SK-N-SH (cell line): ENCODE measurements around the gene NPEPL1. TPM values are rescaled to one million over a fixed set of nuclear protein-coding genes. Genes with fewer than 3 reads are reported as not detected.

Source experiments
- CTCF ChIA-PET: fragments of 300-600, 350-600 bp; formaldehyde crosslinking; extraction: SDS; loops from one replicate; lab custom pipeline; 2021; lab: Yijun Ruan, JAX
- POLR2A ChIA-PET: fragments of 350-600 bp; sonication (Branson Sonifier 250); formaldehyde crosslinking; extraction: SDS; loops from one replicate; lab custom pipeline; 2020; ENCODE audit warnings: antibody characterized with exemption, inconsistent platforms; lab: Yijun Ruan, JAX
- DNase-seq: peaks from one replicate; pipeline ENCODE4 v3.0.0; 2012
- H2AFZ ChIP-seq: fragments of 200-600 bp; sonication (generic); 2 replicates; pipeline ENCODE4 v1.8.1; 2016; ENCODE audit warnings: antibody characterized with exemption, mild to moderate bottlenecking, low read depth
- H3F3A ChIP-seq: fragments of 200-600 bp; sonication (generic); replicated peaks from 2 replicates; pipeline ENCODE3; 2016; ENCODE audit warnings: antibody characterized with exemption, mild to moderate bottlenecking; ENCODE audit not compliant: insufficient read depth
- H3K27ac ChIP-seq, 2 experiments: fragments of 200-500 bp in 1 of 2; fragments of 200-600 bp in 1 of 2; sonication (Bioruptor generic) in 1 of 2; sonication (generic), shearing (Covaris generic) in 1 of 2; 2 replicates each; pipeline versions ENCODE4 v1.5.1 to v1.6.1; 2014 to 2016; ENCODE audit warnings: low read depth in 2 of 2, inconsistent platforms in 1 of 2, low read length in 1 of 2, mild to moderate bottlenecking in 1 of 2, mixed read lengths in 1 of 2
- H3K27me3 ChIP-seq: fragments of 200-600 bp; sonication (generic), shearing (Covaris generic); 2 replicates; pipeline ENCODE4 v1.6.1; 2016; ENCODE audit warnings: mixed run types; ENCODE audit not compliant: insufficient read depth
- H3K36me3 ChIP-seq, 2 experiments: fragments of 200-500 bp in 1 of 2; fragments of 200-600 bp in 1 of 2; sonication (Bioruptor generic) in 1 of 2; sonication (generic) in 1 of 2; replicated peaks in 1 of 2; 2 replicates each; pipeline versions ENCODE3 to v1.5.1; 2014 to 2016; ENCODE audit warnings: low read length in 1 of 2, mild to moderate bottlenecking in 1 of 2; ENCODE audit not compliant: insufficient read depth in 2 of 2, control insufficient read depth in 1 of 2
- H3K4me1 ChIP-seq, 2 experiments: fragments of 200-500 bp in 1 of 2; fragments of 200-600 bp in 1 of 2; sonication (Bioruptor generic) in 1 of 2; sonication (generic), shearing (Covaris generic) in 1 of 2; 2 replicates each; pipeline versions ENCODE4 v1.5.1 to v1.6.1; 2014 to 2016; ENCODE audit warnings: low read depth in 1 of 2, low read length in 1 of 2, mixed run types in 1 of 2; ENCODE audit not compliant: insufficient read depth in 2 of 2, control insufficient read depth in 1 of 2
- H3K4me2 ChIP-seq: fragments of 200-600 bp; sonication (generic), shearing (Covaris generic); 2 replicates; pipeline ENCODE4 v1.6.1; 2017; ENCODE audit warnings: mixed run types
- H3K4me3 ChIP-seq, 2 experiments: fragments of 200-500 bp in 1 of 2; fragments of 200-600 bp in 1 of 2; sonication (Bioruptor generic) in 1 of 2; sonication (generic), shearing (Covaris generic) in 1 of 2; 2 replicates each; pipeline versions ENCODE4 v1.5.1 to v1.8.1; 2014 to 2016; ENCODE audit warnings: low read depth in 2 of 2, inconsistent platforms in 1 of 2, low read length in 1 of 2, mild to moderate bottlenecking in 1 of 2, mixed read lengths in 1 of 2, moderate library complexity in 1 of 2
- H3K79me2 ChIP-seq: fragments of 200-600 bp; sonication (generic); 2 replicates; pipeline ENCODE4 v1.8.1; 2017; ENCODE audit warnings: mild to moderate bottlenecking; ENCODE audit not compliant: insufficient read depth
- H3K9ac ChIP-seq: fragments of 200-600 bp; sonication (generic); 2 replicates; pipeline ENCODE4 v1.6.1; 2017; ENCODE audit warnings: mixed run types
- H3K9me2 ChIP-seq: fragments of 200-600 bp; sonication (generic); 2 replicates; pipeline ENCODE4 v1.6.1; 2017; ENCODE audit warnings: mixed run types
- H3K9me3 ChIP-seq: fragments of 200-600 bp; sonication (generic); 2 replicates; pipeline ENCODE4 v1.6.1; 2017; ENCODE audit warnings: mixed run types, mild to moderate bottlenecking, moderate library complexity
- H4K20me1 ChIP-seq: fragments of 200-600 bp; sonication (generic); 2 replicates; pipeline ENCODE4 v1.6.1; 2017; ENCODE audit warnings: mild to moderate bottlenecking, mixed run types; ENCODE audit not compliant: insufficient read depth
- CHD2 ChIP-seq: fragments of 150-350 bp; IDR thresholded peaks from 2 replicates; pipeline ENCODE4 v1.6.1; 2018; ENCODE audit warnings: low read length; ENCODE audit not compliant: partially characterized antibody
- FOSL2 ChIP-seq: IDR thresholded peaks from 2 replicates; pipeline ENCODE4 v1.4.0; 2012; ENCODE audit warnings: low read depth, mild to moderate bottlenecking, moderate library complexity, borderline replicate concordance
- FOXJ3 ChIP-seq: sonication (generic); formaldehyde crosslinking; IDR thresholded peaks from 2 replicates; pipeline ENCODE4 v1.5.1; 2020; ENCODE audit warnings: mild to moderate bottlenecking, missing genetic modification reagents
- FOXM1 ChIP-seq: IDR thresholded peaks from 2 replicates; pipeline ENCODE4 v1.4.0; 2012; ENCODE audit warnings: low read depth, mild to moderate bottlenecking
- GABPA ChIP-seq: IDR thresholded peaks from 2 replicates; pipeline ENCODE4 v1.4.0; 2012; ENCODE audit warnings: low read depth, mild to moderate bottlenecking
- GATA2 ChIP-seq: sonication (generic); formaldehyde crosslinking; IDR thresholded peaks from 2 replicates; pipeline ENCODE4 v1.5.0; 2020; ENCODE audit warnings: mild to moderate bottlenecking, missing genetic modification reagents
- IRF3 ChIP-seq: fragments of 150-350 bp; IDR thresholded peaks from 2 replicates; pipeline ENCODE4 v1.6.1; 2016; ENCODE audit warnings: mild to moderate bottlenecking, low read depth, low read length
- JUND ChIP-seq: IDR thresholded peaks from 2 replicates; pipeline ENCODE4 v1.4.0; 2012
- MEF2A ChIP-seq: IDR thresholded peaks from 2 replicates; pipeline ENCODE4 v1.4.0; 2012; ENCODE audit warnings: low read depth, borderline replicate concordance
- NFIC ChIP-seq: IDR thresholded peaks from 2 replicates; pipeline ENCODE4 v1.4.0; 2012; ENCODE audit warnings: borderline replicate concordance
- PBX3 ChIP-seq: IDR thresholded peaks from 2 replicates; pipeline ENCODE4; 2012
- POLR2AphosphoS5 ChIP-seq: IDR thresholded peaks from 2 replicates; pipeline ENCODE4 v1.6.1; 2012; ENCODE audit warnings: low read depth, low read length
- RXRA ChIP-seq: IDR thresholded peaks from 2 replicates; pipeline ENCODE4 v1.4.0; 2012; ENCODE audit warnings: low read depth, mild to moderate bottlenecking, borderline replicate concordance
- TAF1 ChIP-seq: IDR thresholded peaks from 2 replicates; pipeline ENCODE4 v1.6.1; 2012; ENCODE audit warnings: low read depth, mild to moderate bottlenecking, low read length, moderate library complexity, borderline replicate concordance
- TEAD4 ChIP-seq: IDR thresholded peaks from 2 replicates; pipeline ENCODE4 v1.4.0; 2012; ENCODE audit warnings: mild to moderate bottlenecking, borderline replicate concordance; ENCODE audit not compliant: insufficient read depth
- USF1 ChIP-seq: IDR thresholded peaks from 2 replicates; pipeline ENCODE4 v1.4.0; 2012; ENCODE audit warnings: low read depth, borderline replicate concordance
- USF2 ChIP-seq: fragments of 150-350 bp; IDR thresholded peaks from 2 replicates; pipeline ENCODE4 v1.6.1; 2017; ENCODE audit warnings: antibody characterized with exemption, low read length, low read depth, borderline replicate concordance
- WGBS: methylation state at CpG from one replicate; pipeline ENCODE4 v1.1.6; 2017; ENCODE audit warnings: low lambda C conversion rate; 5-methylcytosine and 5-hydroxymethylcytosine counted together
- polyA plus RNA-seq, 3 experiments: library from polyadenylated mRNA; depleted of rRNA; stranded (reverse); fragments of >200 nt; gene quantifications; 2 replicates each; pipeline ENCODE4 v1.2.3, GENCODE V29; 2012

Gene NPEPL1
- polyA plus RNA-seq, 1 of the 3 experiments (the other 2 are of a cell fraction) = 2.8 TPM

- DNase-seq = no peak
- H3K9ac ChIP-seq = no peak overlapping the region
- ChIA-PET CTCF (no interaction called here), POLR2A (no interaction called here)
- 89% methylated on average over 6 of the region's 6 CpGs for WGBS
- H3K4me1 ChIP-seq = no peaks in the 10 kb centered on the region
- H3K27ac ChIP-seq = no peak overlapping the region
- no peaks in the 10 kb centered on the region for H3F3A ChIP-seq
- TF ChIP-seq CHD2 (no peak), FOSL2 (no peak), FOXM1 (no peak), USF1 (no peak), TAF1 (no peak), MEF2A (no peak), POLR2AphosphoS5 (no peak), IRF3 (no peak), PBX3 (no peak), FOXJ3 (CRISPR knock-in tag) (no peak), TEAD4 (no peak), RXRA (no peak), JUND (no peak), GABPA (no peak)
- H3K9me3 ChIP-seq = no peaks in the 10 kb centered on the region
- H3K36me3 ChIP-seq = peaks cover 0 to 5% of the 10 kb centered on the region in 2 experiments
- no peaks in the 10 kb centered on the region for H4K20me1 ChIP-seq
- no peak overlapping the region for H2AFZ ChIP-seq
- no peaks in the 10 kb centered on the region for H3K9me2 ChIP-seq
- H3K4me2 ChIP-seq = no peak overlapping the region
- H3K4me3 ChIP-seq = no peak overlapping the region
- H3K79me2 ChIP-seq = no peaks in the 10 kb centered on the region
- H3K27me3 ChIP-seq = no peaks in the 10 kb centered on the region
These were observed 3.8 kb upstream of the NPEPL1 start for GRCh38 chr20:58688840-58689239.

GRCh38 chr20:58690396-58691135 lies 2.0 kb upstream of the NPEPL1 start:
- no peak for DNase-seq
- H3K4me2 ChIP-seq = no peak overlapping the region
- no peaks in the 10 kb centered on the region for H4K20me1 ChIP-seq
- no peaks in the 10 kb centered on the region for H3K27me3 ChIP-seq
- no peaks in the 10 kb centered on the region for H3K79me2 ChIP-seq
- TF ChIP-seq RXRA = no peak
- no peak for TF ChIP-seq JUND
- no peak for TF ChIP-seq GATA2 (CRISPR knock-in tag)
- TF ChIP-seq NFIC = no peak
- TF ChIP-seq PBX3 = no peak
- no peak for TF ChIP-seq USF2
- no peak for TF ChIP-seq FOXJ3 (CRISPR knock-in tag)
- TF ChIP-seq IRF3 = no peak
- WGBS = 70% methylated on average over 7 of the region's 7 CpGs
- no peaks in the 10 kb centered on the region for H3K4me1 ChIP-seq
- CTCF ChIA-PET = interaction anchor here (0.6 kb wide), 1 partner anchor 487 kb away, joined by 3 read pairs; no protein-coding TSS in a partner anchor
- H3F3A ChIP-seq = no peaks in the 10 kb centered on the region
- no peak overlapping the region for H3K4me3 ChIP-seq
- no peak overlapping the region for H3K9ac ChIP-seq
- no peak overlapping the region for H2AFZ ChIP-seq
- no peaks in the 10 kb centered on the region for H3K9me2 ChIP-seq
- H3K27ac ChIP-seq = no peak overlapping the region
- no peaks in the 10 kb centered on the region for H3K9me3 ChIP-seq
- H3K36me3 ChIP-seq = peaks cover 0 to 2% of the 10 kb centered on the region in 2 experiments
- POLR2A ChIA-PET = no interaction called here
